IMR-90 (cell line): ENCODE data around the gene COL24A1. TPM values are rescaled to one million over a fixed set of nuclear protein-coding genes. Genes with fewer than 3 reads are reported as not detected.
"Not testable (repeated sequence)": the region's sequence is repeated elsewhere in the genome, so short reads cannot be mapped to it uniquely, and the experiment has no call there.

Experiments used
- ATAC-seq: fragments of 200-7000 bp; cut with Tn5 transposase; 2 replicates; pipeline ENCODE4 v1.9.1; 2020; ENCODE audit warnings: low read depth, mild to moderate bottlenecking, moderate library complexity
- BruUV-seq: library from RNA; stranded (reverse); fragments of 400-500 nt; replicated peaks from 2 replicates; lab custom pipeline; 2021; lab: Mats Ljungman, UMichigan
- CTCF ChIA-PET: fragments of 300-600 bp; formaldehyde crosslinking; extraction: SDS; loops from one replicate; lab custom pipeline; 2021; ENCODE audit warnings: antibody characterized with exemption; lab: Yijun Ruan, JAX
- POLR2A ChIA-PET: fragments of 300-600 bp; sonication (Branson Sonifier 250); formaldehyde crosslinking; loops from one replicate; lab custom pipeline; 2022; ENCODE audit warnings: antibody characterized with exemption; ENCODE audit not compliant: unreplicated experiment; lab: Charles Lee
- DNase-seq: peaks from one replicate; pipeline ENCODE4 v3.0.0; 2013
- H2AFZ ChIP-seq: replicated peaks from 2 replicates; pipeline ENCODE3; 2013; ENCODE audit warnings: low read length, mild to moderate bottlenecking; ENCODE audit not compliant: poor library complexity
- H2AK5ac ChIP-seq: 2 replicates; pipeline ENCODE4 v1.6.1; 2013; ENCODE audit warnings: low read depth, low read length, inconsistent platforms
- H2AK9ac ChIP-seq: replicated peaks from 2 replicates; pipeline ENCODE3; 2013; ENCODE audit warnings: mild to moderate bottlenecking, low read depth, low read length, moderate library complexity; ENCODE audit not compliant: poor library complexity
- H2BK120ac ChIP-seq: 2 replicates; pipeline ENCODE4 v1.6.1; 2013; ENCODE audit warnings: low read depth, low read length, inconsistent platforms
- H2BK15ac ChIP-seq: 3 replicates; pipeline ENCODE4 v1.6.1; 2013; ENCODE audit warnings: low read depth, low read length, inconsistent platforms
- H2BK20ac ChIP-seq: 2 replicates; pipeline ENCODE4 v1.6.1; 2013; ENCODE audit warnings: low read depth, mild to moderate bottlenecking, inconsistent platforms, low read length, moderate library complexity
- H2BK5ac ChIP-seq: 2 replicates; pipeline ENCODE4 v1.6.1; 2013; ENCODE audit warnings: mild to moderate bottlenecking, low read depth, low read length, inconsistent platforms; ENCODE audit not compliant: poor library complexity, severe bottlenecking
- H3K14ac ChIP-seq: replicated peaks from 2 replicates; pipeline ENCODE4 v1.6.1; 2013; ENCODE audit warnings: low read depth, low read length, inconsistent platforms
- H3K18ac ChIP-seq: 2 replicates; pipeline ENCODE4 v1.6.1; 2013; ENCODE audit warnings: low read depth, low read length, control low read depth
- H3K23ac ChIP-seq: 2 replicates; pipeline ENCODE4 v1.6.1; 2013; ENCODE audit warnings: low read depth, low read length, inconsistent platforms
- H3K27ac ChIP-seq: 2 replicates; pipeline ENCODE4 v1.5.1; 2013; ENCODE audit warnings: mild to moderate bottlenecking, control low read depth, low read length; ENCODE audit not compliant: insufficient read depth
- H3K27me3 ChIP-seq: 2 replicates; pipeline ENCODE4 v1.6.1; 2013; ENCODE audit warnings: low read length; ENCODE audit not compliant: control insufficient read depth, insufficient read depth
- H3K36me3 ChIP-seq: 2 replicates; pipeline ENCODE4 v1.6.1; 2013; ENCODE audit warnings: low read length, mixed read lengths; ENCODE audit not compliant: control insufficient read depth, insufficient read depth
- H3K4ac ChIP-seq: 2 replicates; pipeline ENCODE4 v1.6.1; 2013; ENCODE audit warnings: low read depth, low read length, inconsistent platforms
- H3K4me1 ChIP-seq: 2 replicates; pipeline ENCODE4 v1.6.1; 2013; ENCODE audit warnings: low read length, mixed read lengths; ENCODE audit not compliant: control insufficient read depth, insufficient read depth
- H3K4me2 ChIP-seq: 2 replicates; pipeline ENCODE4 v1.6.1; 2013; ENCODE audit warnings: low read depth, mild to moderate bottlenecking, control low read depth, low read length, moderate library complexity
- H3K4me3 ChIP-seq: 2 replicates; pipeline ENCODE4 v1.5.1; 2013; ENCODE audit warnings: low read depth, mild to moderate bottlenecking, control low read depth, low read length, moderate library complexity; ENCODE audit not compliant: insufficient read depth
- H3K56ac ChIP-seq: 2 replicates; pipeline ENCODE4 v1.6.1; 2013; ENCODE audit warnings: low read length, inconsistent platforms; ENCODE audit not compliant: insufficient read depth; ENCODE audit errors: extremely low read depth
- H3K79me1 ChIP-seq, 2 experiments: 2 replicates each; pipeline ENCODE4 v1.6.1; 2013; ENCODE audit warnings: low read length in 2 of 2, inconsistent platforms in 1 of 2, low read depth in 1 of 2
- H3K9ac ChIP-seq: 2 replicates; pipeline ENCODE4 v1.6.1; 2013; ENCODE audit warnings: low read depth, low read length, control low read depth
- H3K9me1 ChIP-seq: 2 replicates; pipeline ENCODE4 v1.6.1; 2013; ENCODE audit warnings: low read length, inconsistent platforms; ENCODE audit not compliant: insufficient read depth
- H3K9me3 ChIP-seq: 2 replicates; pipeline ENCODE4 v1.6.1; 2013; ENCODE audit warnings: low read length; ENCODE audit not compliant: control insufficient read depth, insufficient read depth
- H4K20me1 ChIP-seq: 2 replicates; pipeline ENCODE4 v1.6.1; 2013; ENCODE audit warnings: low read length, inconsistent platforms; ENCODE audit not compliant: insufficient read depth
- H4K5ac ChIP-seq: 2 replicates; pipeline ENCODE4 v1.6.1; 2013; ENCODE audit warnings: mild to moderate bottlenecking, low read depth, low read length, control low read depth
- H4K8ac ChIP-seq, 2 experiments: 2 replicates each; pipeline ENCODE4 v1.6.1; 2013; ENCODE audit warnings: low read depth in 2 of 2, low read length in 2 of 2, control low read depth in 1 of 2, inconsistent platforms in 1 of 2
- H4K91ac ChIP-seq: 2 replicates; pipeline ENCODE4 v1.6.1; 2013; ENCODE audit warnings: low read depth, low read length, inconsistent platforms; ENCODE audit not compliant: insufficient read depth
- BHLHE40 ChIP-seq: fragments of 150-350 bp; IDR thresholded peaks from 2 replicates; pipeline ENCODE4 v1.6.1; 2016; ENCODE audit warnings: mild to moderate bottlenecking, low read depth, low read length
- CHD1 ChIP-seq: IDR thresholded peaks from 2 replicates; pipeline ENCODE4 v1.6.1; 2012; ENCODE audit warnings: low read depth, low read length, improper control_type of control experiment
- MXI1 ChIP-seq: IDR thresholded peaks from 2 replicates; pipeline ENCODE4 v1.6.1; 2012; ENCODE audit warnings: low read depth, mild to moderate bottlenecking, low read length, moderate library complexity, borderline replicate concordance
- RFX5 ChIP-seq: IDR thresholded peaks from 2 replicates; pipeline ENCODE4 v1.8.0; 2012; ENCODE audit warnings: low read depth, mild to moderate bottlenecking, low read length, moderate library complexity
- USF2 ChIP-seq: fragments of 150-350 bp; IDR thresholded peaks from 2 replicates; pipeline ENCODE4 v1.6.1; 2017; ENCODE audit warnings: mild to moderate bottlenecking, antibody characterized with exemption, low read length, low read depth
- WGBS, 2 experiments: methylation state at CpG; one replicate each; pipeline versions ENCODE4 v1.1.5 to v1.1.7; 2013; ENCODE audit warnings: missing lambda C conversion rate in 2 of 2; ENCODE audit not compliant: insufficient read length in 1 of 2; ENCODE audit errors: extremely low coverage in 2 of 2; 5-methylcytosine and 5-hydroxymethylcytosine counted together
- dilution Hi-C: fragments of 300-500 bp; cut with HindIII; formaldehyde crosslinking; loops from one replicate; pipeline ENCODE4 v1.14.3; 2018; ENCODE audit warnings: low sequenced_read_pairs; ENCODE audit not compliant: unreplicated experiment
- in situ Hi-C: fragments of 300-500 bp; cut with MboI; formaldehyde crosslinking; loops from 3 replicates; pipeline ENCODE4 v1.14.3; 2019; ENCODE audit warnings: low sequenced_read_pairs, inconsistent platforms, mixed read lengths
- intact Hi-C: fragments of 100-400 bp; cut with micrococcal nuclease; formaldehyde crosslinking; loops from 2 replicates; pipeline ENCODE4 v1.10.0; 2022
- polyA plus RNA-seq, 3 experiments: library from polyadenylated mRNA; depleted of rRNA; stranded (reverse); fragments of >200 nt; gene quantifications; 2 replicates each; pipeline ENCODE4 v1.2.3, GENCODE V29; 2012; ENCODE audit warnings: low replicate concordance in 1 of 3
- total RNA-seq: library from RNA; depleted of rRNA; stranded (reverse); fragments of >200 nt; gene quantifications from 2 replicates; pipeline ENCODE4 v1.2.3, GENCODE V29; 2012
- TF ChIP-seq, protein P1 (sequence below): conservative IDR thresholded peaks from 2 replicates; pipeline ENCODE4 v1.5.1; 2012; ENCODE audit warnings: mild to moderate bottlenecking, low read depth, low read length, improper control_type of control experiment

The COL24A1 gene
- total and polyA plus RNA-seq, 2 of the 4 experiments (the other 2 are of a cell fraction), result 1.4 to 2.2 TPM

DNA sequence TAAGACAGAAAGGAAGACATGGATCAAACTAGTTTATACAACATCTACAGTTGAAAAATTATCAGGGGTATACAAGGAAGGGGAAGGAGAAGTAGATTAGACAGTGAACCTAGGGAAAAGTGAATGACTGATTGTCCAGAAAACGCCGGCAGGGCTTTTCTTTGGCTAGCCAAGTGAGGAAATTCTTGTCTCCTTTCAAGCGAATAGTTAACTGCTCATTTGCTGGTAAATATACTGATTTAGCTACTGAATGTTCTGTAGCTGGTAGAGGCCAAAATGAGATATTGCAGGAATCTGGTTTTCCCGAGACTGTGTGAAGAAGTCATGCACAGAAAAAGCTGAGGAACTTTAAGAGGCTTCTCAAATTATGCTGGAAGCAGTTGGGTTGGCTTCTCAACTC is 319.8 kb downstream of the COL24A1 start:
- ATAC-seq (no peak), DNase-seq (no peak)
- Histone ChIP-seq H3K4me1 (no peaks in the 10 kb centered on the region), H2AK5ac (no peak overlapping the region), H2BK5ac (no peak overlapping the region), H3K18ac (no peak overlapping the region), H3K23ac (no peak overlapping the region), H2BK120ac (no peak overlapping the region), H3K4me2 (no peak overlapping the region), H3K27me3 (no peaks in the 10 kb centered on the region), H2BK15ac (no peak overlapping the region), H4K8ac (no peak overlapping the region), H3K4me3 (no peak overlapping the region), H4K5ac (no peak overlapping the region), H2AFZ (no peak overlapping the region), H4K91ac (no peak overlapping the region), H3K9me1 (no peaks in the 10 kb centered on the region), H3K4ac (no peak overlapping the region), H3K36me3 (no peaks in the 10 kb centered on the region), H3K79me1 (no peaks in the 10 kb centered on the region), H2AK9ac (no peak overlapping the region), H4K20me1 (no peaks in the 10 kb centered on the region), H3K9ac (no peak overlapping the region), H3K27ac (no peak overlapping the region), H3K56ac (no peak overlapping the region), H3K14ac (no peak overlapping the region), H2BK20ac (no peak overlapping the region), H3K9me3 (no peaks in the 10 kb centered on the region)
- TF ChIP-seq BHLHE40, result no peak
- TF ChIP-seq, protein P1, sequence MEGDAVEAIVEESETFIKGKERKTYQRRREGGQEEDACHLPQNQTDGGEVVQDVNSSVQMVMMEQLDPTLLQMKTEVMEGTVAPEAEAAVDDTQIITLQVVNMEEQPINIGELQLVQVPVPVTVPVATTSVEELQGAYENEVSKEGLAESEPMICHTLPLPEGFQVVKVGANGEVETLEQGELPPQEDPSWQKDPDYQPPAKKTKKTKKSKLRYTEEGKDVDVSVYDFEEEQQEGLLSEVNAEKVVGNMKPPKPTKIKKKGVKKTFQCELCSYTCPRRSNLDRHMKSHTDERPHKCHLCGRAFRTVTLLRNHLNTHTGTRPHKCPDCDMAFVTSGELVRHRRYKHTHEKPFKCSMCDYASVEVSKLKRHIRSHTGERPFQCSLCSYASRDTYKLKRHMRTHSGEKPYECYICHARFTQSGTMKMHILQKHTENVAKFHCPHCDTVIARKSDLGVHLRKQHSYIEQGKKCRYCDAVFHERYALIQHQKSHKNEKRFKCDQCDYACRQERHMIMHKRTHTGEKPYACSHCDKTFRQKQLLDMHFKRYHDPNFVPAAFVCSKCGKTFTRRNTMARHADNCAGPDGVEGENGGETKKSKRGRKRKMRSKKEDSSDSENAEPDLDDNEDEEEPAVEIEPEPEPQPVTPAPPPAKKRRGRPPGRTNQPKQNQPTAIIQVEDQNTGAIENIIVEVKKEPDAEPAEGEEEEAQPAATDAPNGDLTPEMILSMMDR, result no peak
- no peak for TF ChIP-seq RFX5
- no peak for TF ChIP-seq MXI1
- TF ChIP-seq CHD1, result no peak
- no peak for TF ChIP-seq USF2
- no TSS peak for BruUV-seq
- POLR2A ChIA-PET, result interaction anchor here (0.6 kb wide), 1 partner anchor 21 kb away, joined by 3 read pairs; no protein-coding TSS in a partner anchor
- 61% methylated on average over 3 of the region's 4 CpGs; no CpG with 5 or more reads in 1 of the 2 experiments for WGBS, 2 experiments
- intact Hi-C loops, result no loop called here
- dilution Hi-C loops, result no loop called here
- CTCF ChIA-PET, result no interaction called here
- in situ Hi-C loops, result no loop called here

GRCh38 chr1:85833165-85833564 is 323.4 kb downstream of the COL24A1 start:
- H2AFZ ChIP-seq, H3K27me3 ChIP-seq, H2AK5ac ChIP-seq, BruUV-seq, H3K9me3 ChIP-seq, H4K5ac ChIP-seq, H3K14ac ChIP-seq, DNase-seq, in situ Hi-C loops, H2BK15ac ChIP-seq, H4K91ac ChIP-seq, H3K18ac ChIP-seq, H3K4me2 ChIP-seq, H3K9ac ChIP-seq, H3K56ac ChIP-seq, ATAC-seq, H3K4ac ChIP-seq, H3K27ac ChIP-seq, H3K9me1 ChIP-seq, POLR2A ChIA-PET, H3K79me1 ChIP-seq, intact Hi-C loops, CTCF ChIA-PET, H2BK120ac ChIP-seq, H2AK9ac ChIP-seq, H2BK5ac ChIP-seq, H3K36me3 ChIP-seq, dilution Hi-C loops, H2BK20ac ChIP-seq, H4K20me1 ChIP-seq, H3K23ac ChIP-seq, H4K8ac ChIP-seq, H3K4me1 ChIP-seq, H3K4me3 ChIP-seq: not testable (repeated sequence)
- no CpG with 5 or more reads among the region's 2 CpGs for whole genome bisulfite sequencing, 2 experiments
